Spinal cord (tissue), 10 donors: ENCODE results near the gene OPN4. TPM values are rescaled to one million over a fixed set of nuclear protein-coding genes. Genes with fewer than 3 reads are reported as not detected.

ENCODE experiments used
- DNase-seq, 6 donors: peaks; one replicate each; pipeline versions ENCODE4 v3.0.0 to v3.0.0-alpha.2; 2013 to 2015; ENCODE audit warnings: low spot score in 6 of 6, low read depth in 4 of 6
- H3K27ac ChIP-seq: one replicate; pipeline ENCODE4 v1.5.1; 2013; ENCODE audit warnings: low read depth, low read length, control low read depth
- H3K27me3 ChIP-seq: one replicate; pipeline ENCODE4 v1.6.1; 2013; ENCODE audit warnings: low read length; ENCODE audit not compliant: control insufficient read depth, insufficient read depth
- H3K36me3 ChIP-seq: one replicate; pipeline ENCODE4 v1.6.1; 2013; ENCODE audit warnings: low read length; ENCODE audit not compliant: control insufficient read depth, insufficient read depth
- H3K4me1 ChIP-seq: one replicate; pipeline ENCODE4 v1.6.1; 2013; ENCODE audit warnings: low read length; ENCODE audit not compliant: control insufficient read depth, insufficient read depth
- H3K4me3 ChIP-seq: one replicate; pipeline ENCODE4 v1.5.1; 2013; ENCODE audit warnings: low read depth, low read length, control low read depth
- H3K9me3 ChIP-seq: one replicate; pipeline ENCODE4 v1.6.1; 2013; ENCODE audit warnings: low read length; ENCODE audit not compliant: control insufficient read depth, insufficient read depth
- WGBS: methylation state at CpG from one replicate; pipeline ENCODE4 v1.1.5; 2013; ENCODE audit warnings: missing lambda C conversion rate; ENCODE audit not compliant: insufficient coverage; 5-methylcytosine and 5-hydroxymethylcytosine counted together
- polyA plus RNA-seq, 2 donors: library from polyadenylated mRNA; unstranded; fragments of 120-200 nt; gene quantifications; one replicate each; pipeline ENCODE4 v1.2.1, GENCODE V29; 2013; ENCODE audit not compliant: insufficient read length in 2 of 2
- total RNA-seq, 2 donors: library from RNA; depleted of rRNA in 1 of 2; stranded (reverse); fragments of 120-200 nt in 1 of 2; fragments of >200 nt in 1 of 2; gene quantifications; one replicate each; pipeline versions ENCODE4 v1.2.3 to v1.2.4, GENCODE V29; 2013 to 2014
- donor health status: healthy.

The OPN4 gene
- total and polyA plus RNA-seq, 4 donors = 0.17 TPM; not detected in 3

DNA sequence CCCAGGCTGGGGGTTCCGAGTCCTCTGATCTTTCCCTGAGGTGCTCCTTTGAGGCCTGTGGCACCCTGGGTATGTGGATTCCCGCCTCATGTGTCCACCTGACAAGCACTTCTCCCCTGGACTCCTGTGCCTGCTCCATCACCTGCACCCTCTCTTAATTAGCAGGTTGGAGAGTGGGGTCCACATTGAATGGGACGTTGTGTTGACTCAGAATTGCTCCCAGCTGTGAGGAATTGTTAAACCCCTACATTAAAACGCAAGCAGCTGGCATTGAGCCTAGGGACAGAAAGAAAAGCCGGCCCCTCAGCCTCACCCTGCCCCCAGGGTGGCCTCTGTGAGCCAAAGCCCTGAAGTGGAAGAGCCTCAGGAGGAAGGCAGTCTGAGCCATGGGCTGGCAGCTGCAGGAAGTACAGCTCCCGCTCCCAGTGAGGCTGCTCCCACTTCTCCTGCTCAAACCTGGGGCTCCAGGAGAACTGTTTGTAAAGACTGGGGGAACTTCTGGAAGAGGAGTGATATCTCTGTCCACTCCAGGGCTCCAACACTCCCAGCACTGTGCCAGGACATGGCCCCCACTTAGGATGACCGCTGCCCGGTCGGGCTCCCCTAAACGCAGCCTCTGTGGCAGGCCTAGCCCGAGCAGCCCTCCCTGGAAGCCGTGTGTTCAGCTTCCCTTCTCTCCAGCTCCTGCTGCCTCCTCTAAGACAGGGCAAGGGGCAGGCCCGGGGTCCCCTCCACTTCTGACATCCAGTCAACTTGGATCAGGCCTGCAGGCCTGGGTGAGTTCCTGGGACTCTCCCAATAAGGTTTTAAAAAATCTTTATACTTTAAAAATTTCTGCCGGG is 1.8 kb upstream of the OPN4 start:
- H3K4me3 ChIP-seq = no peak overlapping the region
- peak in 1 of 6 donors; percentile 21 for DNase-seq
- H3K36me3 ChIP-seq = no peaks in the 10 kb centered on the region
- no peak overlapping the region for H3K27ac ChIP-seq
- WGBS = 69% methylated on average over 11 of the region's 14 CpGs
- H3K4me1 ChIP-seq = peaks cover 15% of the 10 kb centered on the region
- no peaks in the 10 kb centered on the region for H3K9me3 ChIP-seq
- H3K27me3 ChIP-seq = no peaks in the 10 kb centered on the region

DNA sequence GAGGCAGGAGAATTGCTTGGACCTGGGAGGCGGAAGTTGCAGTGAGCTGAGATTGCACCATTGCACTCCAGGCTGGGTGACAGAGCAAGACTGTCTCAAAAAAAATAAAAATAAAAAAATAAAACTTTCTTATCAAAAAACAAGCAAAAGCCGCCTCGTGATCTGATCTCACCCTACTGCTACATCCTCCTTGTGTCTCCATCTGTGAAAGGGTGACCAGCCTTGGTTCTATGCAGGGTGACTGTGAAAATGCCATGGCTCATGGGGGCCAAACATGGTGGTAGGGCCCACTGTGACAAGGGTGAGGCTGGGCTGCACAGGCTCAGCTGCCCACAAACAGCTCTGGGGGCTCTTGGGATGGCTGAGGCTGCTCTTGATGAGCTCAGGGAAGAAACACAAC is 968 bp upstream of the OPN4 start:
- no peaks in the 10 kb centered on the region for H3K36me3 ChIP-seq
- H3K4me1 ChIP-seq = peaks cover 14% of the 10 kb centered on the region
- H3K9me3 ChIP-seq = no peaks in the 10 kb centered on the region
- H3K27me3 ChIP-seq = no peaks in the 10 kb centered on the region
- WGBS = 100% methylated on average over 1 of the region's 3 CpGs
- H3K4me3 ChIP-seq = no peak overlapping the region
- DNase-seq = no peak
- H3K27ac ChIP-seq = no peak overlapping the region

DNA sequence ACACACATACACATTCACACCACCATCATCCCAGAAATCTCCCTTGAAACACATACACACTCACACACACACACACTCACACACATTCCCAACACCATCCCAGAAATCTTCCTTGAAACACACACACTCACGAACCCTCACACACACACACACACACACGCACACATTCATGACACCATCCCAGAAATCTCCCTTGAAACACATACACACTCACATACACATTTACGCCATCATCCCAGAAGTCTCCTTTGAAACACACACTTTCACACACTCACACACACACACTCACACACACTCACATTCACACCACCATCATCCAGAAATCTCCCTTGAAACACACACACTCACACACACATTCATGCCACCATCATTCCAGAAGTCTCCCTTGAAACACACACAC is 360 bp upstream of the OPN4 start:
- Histone ChIP-seq H3K9me3 (no peaks in the 10 kb centered on the region), H3K4me1 (peaks cover 8% of the 10 kb centered on the region), H3K36me3 (no peaks in the 10 kb centered on the region), H3K4me3 (no peak overlapping the region), H3K27ac (no peak overlapping the region), H3K27me3 (no peaks in the 10 kb centered on the region)
- 94% methylated on average over 3 of the region's 3 CpGs for WGBS
- no peak for DNase-seq

DNA sequence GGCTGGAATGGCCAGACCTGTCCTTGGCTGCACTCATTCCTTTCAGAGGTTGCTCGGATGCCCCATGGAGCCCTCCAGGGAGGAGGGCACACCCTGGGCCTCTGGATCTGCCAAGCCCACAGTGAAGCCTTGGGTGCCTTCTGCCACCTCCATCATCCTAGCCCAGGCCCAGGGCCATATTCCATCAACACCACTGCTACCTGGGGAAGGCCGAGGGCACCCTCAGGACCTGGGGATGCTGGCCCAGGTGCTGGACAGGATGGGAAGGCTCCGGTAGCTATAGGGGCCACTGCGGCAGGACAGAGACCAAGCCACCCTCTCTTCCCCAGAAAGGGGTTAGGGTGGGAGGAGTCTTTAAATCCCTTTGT is 810 bp downstream of the OPN4 start:
- no peak for DNase-seq
- Histone ChIP-seq H3K4me1 (peaks cover 7% of the 10 kb centered on the region), H3K36me3 (no peaks in the 10 kb centered on the region), H3K27ac (no peak overlapping the region), H3K9me3 (no peaks in the 10 kb centered on the region), H3K4me3 (no peak overlapping the region), H3K27me3 (no peaks in the 10 kb centered on the region)
- 87% methylated on average over 2 of the region's 4 CpGs for WGBS

DNA sequence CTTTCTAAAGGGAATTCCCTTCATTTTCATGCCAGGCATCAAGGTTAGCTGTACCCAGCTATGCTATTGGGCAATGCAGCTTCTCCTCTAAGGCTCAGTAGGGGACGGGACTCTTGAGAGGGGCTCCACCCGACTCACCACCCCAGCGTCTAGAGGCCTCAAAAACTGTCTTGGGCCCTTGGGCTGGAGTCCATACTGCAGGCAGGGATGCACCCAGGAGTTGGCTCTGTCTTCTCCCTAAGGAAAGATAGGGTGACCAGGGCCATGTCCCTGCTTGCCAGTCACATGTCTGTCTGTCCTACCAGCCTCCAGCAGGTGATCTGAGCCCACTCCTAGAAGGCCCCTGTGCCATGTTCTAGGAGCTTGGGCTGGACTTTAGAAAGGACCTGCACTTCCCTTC is 1.2 kb downstream of the OPN4 start:
- 98% methylated on average over 3 of the region's 3 CpGs for WGBS
- Histone ChIP-seq H3K27ac (no peak overlapping the region), H3K9me3 (no peaks in the 10 kb centered on the region), H3K4me3 (no peak overlapping the region), H3K36me3 (no peaks in the 10 kb centered on the region), H3K4me1 (peaks cover 7% of the 10 kb centered on the region), H3K27me3 (no peaks in the 10 kb centered on the region)
- no peak for DNase-seq

DNA sequence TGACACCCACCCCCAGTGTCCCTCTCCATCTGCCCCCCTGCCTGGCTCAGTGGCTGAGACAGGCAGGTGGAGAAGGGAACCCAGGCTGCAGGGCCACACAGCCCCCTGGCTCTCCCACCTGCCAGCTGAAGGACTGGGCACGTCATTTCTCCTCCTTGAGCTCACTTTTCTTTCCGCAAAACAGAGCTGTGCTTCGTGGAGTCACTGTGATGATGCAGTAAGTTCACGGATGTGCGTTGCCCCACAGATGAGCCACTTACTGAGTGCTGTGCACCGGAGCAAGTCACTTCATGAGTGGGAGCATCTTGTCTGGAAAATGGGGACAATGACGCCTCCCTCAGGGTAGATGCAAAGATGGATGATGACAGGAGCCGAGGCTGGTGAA is 2.7 kb downstream of the OPN4 start:
- Histone ChIP-seq H3K27me3 (no peaks in the 10 kb centered on the region), H3K36me3 (no peaks in the 10 kb centered on the region), H3K4me1 (peaks cover 7% of the 10 kb centered on the region), H3K4me3 (no peak overlapping the region), H3K27ac (no peak overlapping the region), H3K9me3 (no peaks in the 10 kb centered on the region)
- 85% methylated on average over 8 of the region's 8 CpGs for WGBS
- no peak for DNase-seq

DNA sequence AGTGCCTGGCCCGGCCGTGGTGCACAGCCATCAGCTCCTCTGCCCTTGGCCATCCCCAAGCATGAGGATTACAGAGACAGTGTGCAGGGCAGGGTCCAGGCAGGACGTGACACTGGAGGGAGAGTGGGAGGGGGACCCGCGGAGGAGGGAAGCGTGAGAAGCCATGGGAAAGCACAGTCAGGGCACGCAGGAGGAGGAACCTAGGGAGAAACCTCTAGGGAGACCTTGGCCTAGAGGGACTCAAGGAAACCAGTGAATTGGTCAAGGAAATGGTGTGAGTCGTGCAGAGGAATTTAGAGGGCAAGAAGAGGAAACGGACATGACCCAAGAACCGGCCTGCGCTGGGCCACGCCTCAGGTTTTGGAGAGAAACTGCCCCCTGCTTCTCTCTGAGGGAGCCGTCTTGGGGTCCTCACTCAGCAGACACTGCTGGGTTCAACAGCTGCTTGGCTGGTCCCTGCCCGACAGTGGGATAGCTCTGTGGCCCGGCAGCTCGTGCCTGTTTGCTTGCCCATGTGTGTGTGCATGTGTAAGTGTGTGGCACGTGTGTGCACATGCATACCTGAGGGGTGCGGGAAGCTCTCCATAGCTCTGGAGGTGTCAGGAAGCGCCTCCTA is 3.2 kb downstream of the OPN4 start:
- 89% methylated on average over 19 of the region's 19 CpGs for WGBS
- DNase-seq = no peak
- H3K4me1 ChIP-seq = peaks cover 6% of the 10 kb centered on the region
- H3K36me3 ChIP-seq = no peaks in the 10 kb centered on the region
- H3K27ac ChIP-seq = no peak overlapping the region
- H3K27me3 ChIP-seq = no peaks in the 10 kb centered on the region
- no peak overlapping the region for H3K4me3 ChIP-seq
- no peaks in the 10 kb centered on the region for H3K9me3 ChIP-seq

DNA sequence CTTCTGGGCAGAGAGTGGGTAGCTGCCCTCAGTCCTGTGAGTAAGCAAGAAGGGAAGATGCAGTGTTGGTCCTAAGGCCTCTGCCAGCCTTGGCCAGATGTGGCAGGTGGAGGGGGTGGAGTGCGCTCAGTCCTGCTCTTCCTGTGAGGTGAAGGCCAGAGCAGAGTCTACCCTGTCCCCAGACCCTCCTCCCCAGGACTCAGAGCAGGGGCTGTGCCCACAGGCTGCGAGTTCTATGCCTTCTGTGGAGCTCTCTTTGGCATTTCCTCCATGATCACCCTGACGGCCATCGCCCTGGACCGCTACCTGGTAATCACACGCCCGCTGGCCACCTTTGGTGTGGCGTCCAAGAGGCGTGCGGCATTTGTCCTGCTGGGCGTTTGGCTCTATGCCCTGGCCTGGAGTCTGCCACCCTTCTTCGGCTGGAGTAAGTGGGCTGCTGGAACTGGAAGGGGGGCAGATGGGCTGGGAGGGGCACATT is 4.0 kb downstream of the OPN4 start:
- Histone ChIP-seq H3K9me3 (no peaks in the 10 kb centered on the region), H3K36me3 (no peaks in the 10 kb centered on the region), H3K4me3 (no peak overlapping the region), H3K27ac (no peak overlapping the region), H3K27me3 (no peaks in the 10 kb centered on the region), H3K4me1 (peaks cover 3% of the 10 kb centered on the region)
- no peak for DNase-seq
- WGBS = 86% methylated on average over 12 of the region's 12 CpGs

DNA sequence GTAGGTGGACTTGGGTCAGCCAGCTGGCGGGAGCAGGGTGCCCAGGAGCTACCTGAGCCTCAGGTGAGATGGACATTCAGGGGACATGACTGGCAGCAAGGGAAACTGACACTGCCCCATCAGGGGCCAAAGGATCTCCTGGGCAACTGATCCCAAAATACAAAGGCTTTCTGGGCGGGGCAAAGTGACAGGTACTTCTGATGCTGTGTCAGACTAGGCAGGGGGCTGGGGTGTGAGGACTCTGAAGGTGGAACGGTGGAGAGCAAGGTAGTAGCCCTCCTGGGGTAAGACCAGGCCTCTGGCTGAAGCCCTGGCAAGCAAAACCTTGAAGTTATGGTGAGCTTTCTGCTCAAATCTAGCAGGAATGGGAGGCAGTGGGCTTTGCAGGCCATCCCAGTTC is 4.4 kb downstream of the OPN4 start:
- no peak overlapping the region for H3K4me3 ChIP-seq

DNA sequence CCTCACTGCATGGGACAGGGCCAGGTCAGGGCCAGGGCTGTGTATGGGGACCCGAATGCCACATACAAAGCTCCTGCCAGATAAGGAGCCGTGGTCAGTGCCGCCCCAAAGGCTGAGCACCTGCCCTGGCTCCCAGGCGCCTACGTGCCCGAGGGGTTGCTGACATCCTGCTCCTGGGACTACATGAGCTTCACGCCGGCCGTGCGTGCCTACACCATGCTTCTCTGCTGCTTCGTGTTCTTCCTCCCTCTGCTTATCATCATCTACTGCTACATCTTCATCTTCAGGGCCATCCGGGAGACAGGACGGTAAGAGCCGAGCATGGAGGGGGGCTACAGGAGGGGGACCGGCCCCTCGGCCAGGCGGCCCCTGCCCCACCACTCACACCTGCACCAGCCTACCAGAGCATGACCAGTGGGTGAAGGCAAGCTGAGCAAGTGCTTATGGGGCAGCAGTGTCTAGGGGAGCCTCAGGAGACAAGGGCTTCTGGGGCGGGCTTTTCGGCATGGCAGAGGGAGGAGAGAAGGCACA is 4.9 kb downstream of the OPN4 start:
- no peak for DNase-seq
- no peaks in the 10 kb centered on the region for H3K9me3 ChIP-seq
- no peak overlapping the region for H3K27ac ChIP-seq
- H3K4me3 ChIP-seq = no peak overlapping the region
- H3K4me1 ChIP-seq = peaks cover 3% of the 10 kb centered on the region
- H3K27me3 ChIP-seq = no peaks in the 10 kb centered on the region
- 97% methylated on average over 13 of the region's 19 CpGs for WGBS
- no peaks in the 10 kb centered on the region for H3K36me3 ChIP-seq

More for the DNA sequence above, 4.4 kb downstream of the OPN4 start:
- H3K9me3 ChIP-seq = no peaks in the 10 kb centered on the region
- no peak overlapping the region for H3K27ac ChIP-seq
- 28% methylated on average over 3 of the region's 3 CpGs for WGBS
- peaks cover 3% of the 10 kb centered on the region for H3K4me1 ChIP-seq
- H3K27me3 ChIP-seq = no peaks in the 10 kb centered on the region
- no peaks in the 10 kb centered on the region for H3K36me3 ChIP-seq
- DNase-seq = no peak
